Head of caudate nucleus (tissue), 42 donors: ENCODE data around the gene CEP128.

Source experiments
- DNase-seq, 42 donors: peaks; one replicate each; pipeline versions ENCODE4 v3.0.0 to v3.0.0-alpha.2; 2020 to 2021; ENCODE audit warnings: mixed read lengths in 7 of 42
- intact Hi-C: fragments of 100-400 bp; cut with DNase I; formaldehyde crosslinking; loops from one replicate; pipeline ENCODE4 v1.15.0; 2022

The CEP128 gene

DNA sequence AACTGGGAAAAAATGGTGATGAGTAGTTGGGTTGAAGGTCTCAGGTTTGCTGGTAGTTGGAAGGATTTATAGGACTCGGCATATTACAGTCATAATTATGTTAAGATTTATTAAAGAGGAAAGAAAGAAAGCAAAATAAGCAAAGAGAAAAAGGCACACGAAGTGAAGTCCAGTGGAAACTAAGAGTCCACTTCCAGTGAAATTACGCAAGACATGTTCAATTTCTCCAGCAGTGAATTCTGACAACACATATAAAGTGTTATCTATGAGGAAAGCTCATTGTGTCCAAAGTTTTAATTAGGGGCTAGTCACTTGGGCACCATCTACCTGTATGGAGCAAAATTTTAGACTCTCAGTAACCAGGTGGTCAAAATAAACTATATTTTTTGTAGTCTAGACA is 143.3 kb downstream of the CEP128 start:
- no peak for DNase-seq
- intact Hi-C loops = no loop called here

DNA sequence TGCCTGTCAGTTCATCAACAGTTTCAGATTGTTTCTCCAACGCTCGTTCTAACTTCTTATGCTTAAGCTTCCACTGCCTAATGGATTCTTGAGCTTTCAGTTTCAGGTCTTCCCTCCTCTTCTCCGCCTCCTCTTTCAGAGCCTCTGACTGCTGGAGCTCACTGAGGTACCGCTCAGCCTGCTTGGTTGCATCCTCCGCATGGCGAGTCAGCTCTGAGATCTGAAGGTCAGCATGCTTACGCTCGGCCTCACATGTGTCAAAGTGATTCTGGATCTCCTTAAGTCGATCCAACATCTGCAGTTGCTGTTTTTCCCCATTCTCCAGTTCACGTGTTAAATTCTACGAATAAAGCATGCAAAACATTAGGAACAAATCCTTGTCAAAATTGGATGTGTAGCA is 148.8 kb downstream of the CEP128 start:
- peak in 41 of 42 donors; percentile 15 to 81 (median 44) for DNase-seq
- intact Hi-C loops = no loop called here

GRCh38 chr14:80787876-80788275 is 153.7 kb downstream of the CEP128 start:
- DNase-seq = peak in 1 of 42 donors; percentile 2
- intact Hi-C loops = no loop called here

GRCh38 chr14:80784820-80785219 is 156.7 kb downstream of the CEP128 start:
- intact Hi-C loops = no loop called here
- DNase-seq = peak in 11 of 42 donors; percentile 4 to 47 (median 22)

DNA sequence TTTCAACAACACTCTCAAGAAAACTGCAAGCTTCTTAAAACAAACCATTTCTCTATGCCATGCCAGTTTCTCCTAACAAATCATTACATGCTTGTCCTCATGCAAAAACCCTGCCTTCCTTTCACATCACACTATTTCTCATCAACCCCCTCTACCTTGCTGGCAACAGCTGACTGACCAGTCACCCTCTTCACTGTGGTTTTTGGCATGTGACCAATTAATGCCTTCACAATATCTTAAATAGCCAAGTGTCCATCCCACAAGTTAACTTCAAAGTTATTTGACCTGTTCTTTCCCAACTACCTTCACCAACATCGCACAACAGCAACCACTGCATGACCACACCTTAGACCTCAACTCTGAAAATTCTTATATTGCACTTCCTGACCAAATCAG is 159.6 kb downstream of the CEP128 start:
- no peak for DNase-seq
- intact Hi-C loops = no loop called here

DNA sequence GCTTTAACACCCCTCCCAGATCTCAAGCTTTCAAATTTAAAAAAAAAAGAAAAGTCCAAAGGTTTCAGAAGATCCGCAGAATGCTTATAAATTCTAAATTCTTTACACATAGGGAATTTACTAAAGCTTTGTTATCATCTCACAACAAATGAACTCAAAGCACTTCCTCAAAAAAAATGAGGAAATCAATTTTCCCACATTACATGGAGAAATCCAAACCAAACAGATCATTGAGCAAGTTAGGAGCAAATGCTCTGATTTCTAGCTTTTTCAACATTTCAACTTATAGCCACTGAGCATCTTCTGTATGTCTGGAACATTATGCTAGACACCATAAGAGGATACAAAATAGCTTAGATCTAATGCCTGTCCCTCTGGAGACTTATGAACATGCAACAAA is 161.0 kb downstream of the CEP128 start:
- intact Hi-C loops = no loop called here
- no peak for DNase-seq

DNA sequence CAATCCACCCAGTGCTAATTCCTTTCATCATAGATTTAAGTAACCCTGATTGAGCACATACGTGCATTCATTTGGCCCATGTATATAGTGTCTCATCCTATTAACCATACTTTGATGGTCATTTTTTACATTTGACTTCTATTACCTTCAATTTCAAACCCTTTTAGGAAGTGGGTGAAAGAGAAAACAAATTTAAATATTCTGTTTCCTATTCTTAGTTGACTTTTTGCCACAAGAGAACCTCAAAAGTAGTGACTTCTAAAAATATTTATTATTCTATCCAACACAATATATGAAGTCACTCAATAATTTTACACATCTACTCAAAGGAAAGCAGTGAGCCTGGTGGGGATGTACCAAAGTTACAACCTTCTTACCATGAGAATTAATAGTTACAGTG is 164.9 kb downstream of the CEP128 start:
- no peak for DNase-seq
- intact Hi-C loops = no loop called here

GRCh38 chr14:80776186-80776585 is 165.4 kb downstream of the CEP128 start:
- intact Hi-C loops = no loop called here
- DNase-seq = no peak

- intact Hi-C loops = no loop called here
- no peak for DNase-seq
Observed at GRCh38 chr14:80772504-80772903, 169.0 kb downstream of the CEP128 start.

DNA sequence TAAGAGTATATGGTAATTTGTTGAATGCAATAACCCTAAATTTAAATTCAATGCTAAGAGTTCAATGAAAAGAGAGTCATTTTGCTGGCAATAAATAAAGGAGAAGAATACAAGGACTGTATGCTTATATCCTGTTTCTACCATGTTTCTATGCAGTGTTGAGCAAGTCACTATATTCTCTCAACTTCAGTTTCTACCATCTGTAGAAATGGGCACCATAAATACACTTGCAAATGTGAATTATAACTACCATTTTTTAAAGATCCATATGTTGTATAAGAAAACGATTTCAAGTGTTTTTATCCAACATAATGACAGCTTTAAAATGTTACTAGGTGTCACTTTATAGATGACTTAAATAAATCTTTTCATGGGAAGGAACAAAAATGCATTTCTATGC is 170.3 kb downstream of the CEP128 start:
- DNase-seq = no peak
- intact Hi-C loops = no loop called here

DNA sequence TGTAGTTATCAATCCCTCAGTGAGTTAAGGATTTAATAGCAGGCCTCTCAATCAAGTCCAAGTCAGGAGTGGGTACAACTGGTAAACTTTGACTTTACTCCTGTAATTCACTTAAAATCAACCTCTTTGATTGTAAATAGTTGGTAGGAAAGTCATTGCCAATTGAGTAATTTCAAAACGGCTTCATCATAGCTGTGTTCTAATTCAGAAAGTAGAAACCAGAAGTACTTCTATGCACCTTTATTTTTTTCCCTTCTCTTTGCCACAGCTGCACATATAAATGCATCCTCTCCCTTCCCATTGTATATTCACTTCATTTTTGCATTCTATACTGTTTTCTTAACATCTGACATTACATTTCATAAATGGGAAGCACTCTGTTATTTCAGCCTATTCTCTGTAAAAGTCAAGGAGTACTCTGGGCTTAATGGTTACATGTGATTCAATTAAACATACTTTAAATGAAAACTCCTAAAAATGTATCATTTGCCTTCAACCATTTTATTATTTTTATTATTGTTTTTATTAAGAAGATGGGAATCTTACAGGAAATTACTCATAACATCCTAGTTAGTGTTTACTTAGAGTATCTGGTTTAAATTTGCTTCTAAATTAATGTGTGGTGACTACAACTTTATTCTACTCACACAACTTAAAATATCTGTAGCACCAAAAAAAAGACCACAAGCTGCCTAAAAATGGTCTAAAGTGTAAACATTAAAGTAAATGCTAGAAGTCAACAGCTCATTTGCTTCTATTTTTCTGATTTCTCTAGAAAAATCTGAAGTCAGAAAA is 171.2 kb downstream of the CEP128 start:
- intact Hi-C loops = no loop called here
- no peak for DNase-seq

DNA sequence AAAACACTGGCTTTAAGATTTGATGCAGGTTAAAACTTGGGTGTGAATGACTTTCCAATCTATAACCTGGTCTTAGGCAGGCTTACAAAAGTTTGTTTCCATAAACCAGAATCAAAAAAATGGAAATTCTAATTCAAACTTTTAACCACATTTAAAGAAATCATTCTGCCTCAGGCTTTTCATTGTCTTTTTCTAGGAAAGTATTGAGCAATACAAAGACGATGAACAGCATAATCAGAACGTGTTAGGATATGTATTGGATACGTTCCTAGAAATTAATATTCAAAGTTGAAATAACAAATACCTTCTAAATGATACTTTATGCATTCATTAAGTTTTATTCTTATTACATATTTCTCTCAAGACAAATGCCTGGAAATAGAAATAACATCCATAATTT is 172.9 kb downstream of the CEP128 start:
- no peak for DNase-seq
- intact Hi-C loops = no loop called here

DNA sequence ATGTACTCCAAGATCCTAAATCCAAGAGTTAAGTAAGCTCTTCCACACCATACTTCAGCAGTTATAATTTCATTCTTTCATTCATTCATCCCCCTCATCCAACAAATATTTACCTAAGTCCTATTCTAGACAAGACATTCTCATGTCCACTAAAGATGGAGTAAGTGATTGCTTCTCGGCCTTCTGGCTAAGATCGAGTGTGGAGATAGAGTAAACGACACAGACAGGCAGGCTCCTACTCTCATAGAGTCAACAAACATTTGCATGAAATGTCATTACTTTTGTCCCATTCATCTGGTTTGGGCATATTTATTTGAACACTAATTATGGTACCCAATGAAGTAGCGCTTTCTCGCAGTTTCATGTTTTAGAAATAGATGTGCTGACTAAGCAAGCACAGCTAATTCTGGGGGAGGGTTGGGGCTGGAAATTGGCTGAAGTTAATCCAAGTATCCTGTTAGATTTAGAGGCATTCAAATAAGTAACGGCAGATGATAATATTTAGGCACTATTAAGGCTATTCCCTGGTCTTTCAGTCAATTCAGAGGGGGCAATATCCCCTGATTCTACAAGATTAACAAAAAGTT is 176.5 kb downstream of the CEP128 start:
- intact Hi-C loops = no loop called here
- DNase-seq = no peak

GRCh38 chr14:80764496-80764895 is 177.0 kb downstream of the CEP128 start:
- intact Hi-C loops = no loop called here
- DNase-seq = no peak

GRCh38 chr14:80762641-80763228 is 178.8 kb downstream of the CEP128 start:
- no peak for DNase-seq
- intact Hi-C loops = no loop called here

DNA sequence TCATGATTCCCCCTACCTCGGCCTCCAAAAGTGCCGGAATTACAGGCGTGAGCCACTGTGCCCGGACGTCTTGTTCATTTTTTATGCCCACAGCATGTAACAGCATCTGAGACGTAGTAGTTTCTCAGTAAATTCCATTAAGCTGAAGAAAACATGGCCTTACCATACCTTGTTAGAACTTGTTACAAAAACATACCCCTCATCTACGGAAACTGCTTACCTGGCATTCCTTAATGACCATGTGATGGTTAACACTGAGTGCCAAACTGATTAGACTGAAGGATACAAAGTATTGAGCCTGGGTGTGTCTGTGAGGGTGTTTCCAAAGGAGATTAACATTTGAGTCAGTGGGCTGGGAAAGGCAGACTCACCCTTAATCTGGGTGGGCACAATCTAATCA is 186.8 kb downstream of the CEP128 start:
- DNase-seq = no peak
- intact Hi-C loops = no loop called here

DNA sequence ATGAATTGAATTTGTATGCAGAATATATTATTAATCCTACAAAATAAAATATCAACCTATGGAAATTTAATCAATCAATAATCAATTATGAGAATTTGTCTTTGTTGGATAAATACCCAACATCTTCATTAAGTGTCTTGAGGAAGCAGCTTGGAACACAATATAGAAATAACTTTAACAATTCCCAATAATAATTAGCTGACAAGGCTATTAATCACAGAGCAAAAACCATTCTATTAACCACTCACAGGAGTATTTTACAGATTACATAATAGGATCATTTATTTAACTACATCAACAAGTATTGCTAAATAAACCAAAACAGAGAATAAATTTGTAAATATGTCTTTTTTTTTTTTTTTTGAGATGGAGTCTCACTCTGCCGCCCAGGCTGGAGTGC is 190.3 kb downstream of the CEP128 start:
- no peak for DNase-seq
- intact Hi-C loops = no loop called here

- intact Hi-C loops = no loop called here
- DNase-seq = no peak
Observed at GRCh38 chr14:80726211-80726610, 215.3 kb downstream of the CEP128 start.

DNA sequence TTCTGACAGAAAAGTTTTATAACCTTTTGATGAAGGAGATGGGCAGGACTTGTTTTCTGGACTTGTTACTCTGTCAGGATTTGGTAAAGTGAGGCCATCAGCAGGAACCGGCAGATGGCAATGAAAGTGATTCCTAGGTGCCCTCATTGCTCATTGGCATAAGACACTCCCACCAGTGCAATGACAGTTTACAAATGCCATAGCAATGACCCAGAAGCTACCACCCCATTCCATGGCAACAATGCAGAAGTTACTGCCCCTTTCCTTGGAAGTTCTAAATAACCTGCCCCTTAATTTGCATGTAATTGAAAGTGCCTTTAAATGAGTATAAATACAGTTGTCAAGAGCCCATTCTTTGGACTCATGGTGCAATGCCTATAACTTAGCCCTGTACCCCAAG is 222.6 kb downstream of the CEP128 start:
- no peak for DNase-seq
- intact Hi-C loops = no loop called here

DNA sequence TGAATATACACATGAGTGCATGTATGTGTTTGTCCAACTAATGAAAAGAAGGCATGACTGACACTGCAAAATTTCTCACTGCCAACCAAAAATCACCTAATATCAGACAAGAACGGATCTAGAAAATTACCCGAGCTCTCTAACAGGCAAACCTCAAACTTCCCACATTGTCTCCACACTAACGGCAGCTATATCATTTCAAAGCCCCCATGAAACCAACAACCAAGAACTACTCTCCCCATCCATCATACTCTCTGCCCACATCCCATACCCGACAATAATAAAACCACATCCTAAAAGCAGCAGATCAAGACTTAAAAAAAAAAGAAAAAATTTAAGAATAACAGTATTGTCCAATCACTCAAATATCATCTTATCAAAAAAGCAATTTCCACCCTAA is 227.1 kb downstream of the CEP128 start:
- no peak for DNase-seq
- intact Hi-C loops = no loop called here
